NCI-H524 treated with DMSO at 0.1 percent for 48 hours (cell line): ENCODE results near the gene GHRL.

Source experiments
- DNase-seq: peaks from one replicate; lab custom pipeline; 2025; lab: John Stamatoyannopoulos, UW

GHRL gene

DNA sequence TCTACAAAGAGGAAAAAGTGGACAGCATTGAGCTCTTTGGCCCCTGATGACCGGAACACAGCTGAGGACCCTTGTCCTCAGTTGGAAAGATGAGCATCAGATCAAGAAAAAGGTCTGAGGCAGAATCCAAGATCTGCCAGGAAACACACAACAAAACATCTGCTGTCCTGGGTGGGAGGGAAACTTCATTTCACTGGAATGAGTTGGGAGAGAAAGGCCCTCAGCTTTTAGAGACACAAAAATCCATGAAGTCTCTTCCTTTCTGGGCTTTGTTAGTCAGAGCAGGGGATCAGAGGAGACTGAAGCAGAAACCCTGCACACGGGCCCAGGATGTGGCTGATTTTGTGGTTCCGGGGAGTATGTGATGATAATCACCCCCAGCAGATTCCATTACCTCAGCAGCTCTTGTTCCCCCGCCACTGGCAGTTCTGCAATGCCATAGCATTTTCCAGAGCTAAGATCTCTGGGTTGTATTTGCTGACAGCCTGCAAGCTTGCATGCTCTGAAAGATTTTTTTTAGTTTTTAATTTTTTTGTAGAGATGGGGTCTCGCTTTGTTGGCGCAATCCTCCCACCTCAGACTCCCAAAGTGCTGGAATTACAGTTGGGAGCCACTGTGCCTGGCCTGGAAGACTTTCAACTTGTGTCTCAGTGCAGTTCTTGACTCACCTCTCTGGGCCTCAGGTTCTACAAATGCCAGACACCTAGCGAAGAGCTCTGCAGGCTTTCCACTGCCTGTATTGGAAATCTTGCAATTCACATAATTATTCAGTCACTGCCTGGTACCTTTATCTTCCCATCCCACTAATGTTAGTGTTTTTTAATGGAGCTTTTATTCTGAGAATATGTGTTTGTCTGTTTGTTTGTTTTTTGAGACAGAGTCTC is 50.3 kb downstream of the GHRL start:
- no peak for DNase-seq

DNA sequence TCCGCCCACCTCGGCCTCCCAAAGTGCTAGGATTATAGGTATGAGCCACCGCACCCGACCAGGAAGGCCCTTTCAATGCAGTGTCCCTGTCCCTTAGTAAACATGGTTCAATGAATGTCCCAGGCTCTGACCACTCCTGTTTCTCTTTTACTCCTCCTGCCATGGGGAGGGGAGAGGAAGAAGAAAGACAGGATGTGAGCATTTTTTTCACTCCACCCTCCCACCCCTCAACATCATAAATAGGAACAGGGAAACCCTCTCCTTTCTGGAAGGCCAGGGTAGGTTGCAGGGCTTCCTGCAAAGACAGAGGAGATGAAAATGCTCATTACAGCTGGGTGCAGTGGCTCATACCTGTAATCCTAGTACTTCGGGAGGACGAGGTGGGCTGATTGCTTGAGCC is 51.9 kb downstream of the GHRL start:
- DNase-seq, result no peak

DNA sequence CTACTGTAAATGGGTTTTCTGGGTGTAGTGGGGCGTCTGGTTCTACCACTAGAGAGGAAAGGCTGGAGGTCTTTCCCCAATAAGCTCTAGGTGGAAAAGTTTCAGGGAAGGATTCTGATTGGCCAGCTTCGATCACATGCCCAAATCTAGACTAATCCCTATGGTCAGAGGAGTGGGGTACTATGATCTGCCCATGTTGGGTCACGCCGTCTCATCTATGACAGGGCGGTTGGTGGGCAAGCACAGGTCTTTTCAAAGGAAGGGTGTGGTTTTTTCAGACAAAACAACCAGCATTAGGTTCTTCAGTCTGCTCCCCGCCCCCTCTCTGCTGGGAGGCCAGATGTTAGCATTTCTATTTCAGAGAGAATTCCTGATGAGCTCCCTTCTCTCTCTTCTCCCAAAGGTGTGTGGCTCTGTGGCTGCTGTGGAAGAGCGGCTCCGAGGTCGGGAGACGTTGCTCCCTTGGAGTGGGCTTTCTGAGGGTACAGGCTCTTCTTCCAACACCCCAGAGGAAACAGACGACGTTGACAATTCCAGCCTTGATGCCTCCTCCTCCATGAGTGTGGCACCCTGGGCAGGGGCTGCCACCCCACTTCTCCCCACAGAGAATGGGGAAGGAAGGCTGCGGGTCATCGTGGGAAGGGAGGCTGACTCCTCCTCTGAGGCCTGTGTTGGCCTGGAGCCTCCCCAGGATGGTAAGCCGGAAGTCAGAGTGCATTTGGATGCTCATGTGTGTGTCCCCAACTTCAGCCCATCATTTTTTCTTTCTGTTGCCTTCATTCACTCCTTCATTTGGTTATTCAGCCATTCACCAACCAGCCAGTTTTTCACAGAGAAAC is 54.2 kb downstream of the GHRL start:
- DNase-seq, result no peak
